ENCODE data around the gene RASSF7. TPM values are rescaled to one million over a fixed set of nuclear protein-coding genes. Genes with fewer than 3 reads are reported as not detected.

RASSF7 gene
- total and polyA plus RNA-seq, 2 donors from 2014 or later = 106 to 108 TPM

GRCh38 chr11:532527-532985 is 28.2 kb upstream of the RASSF7 start:
- Histone ChIP-seq H3K9me3 (ENCODE audit: control insufficient read depth in 2 of 3, insufficient read depth in 1 of 3, low read length in 3 of 3) (no peaks in the 10 kb centered on the region), H3K9ac (ENCODE audit: low read length in 3 of 3) (no peak overlapping the region), H3K27me3 (ENCODE audit: control insufficient read depth, insufficient read depth, low read length) (no peaks in the 10 kb centered on the region), H3K27ac (ENCODE audit: low read depth in 2 of 2, low read length in 2 of 2) (no peak overlapping the region), H3K36me3 (ENCODE audit: control insufficient read depth in 2 of 3, insufficient read depth in 3 of 3, low read length in 3 of 3) (no peaks in the 10 kb centered on the region), H3K4me1 (ENCODE audit: control insufficient read depth in 2 of 3, insufficient read depth in 2 of 3, low read depth in 1 of 3, low read length in 3 of 3) (peaks cover 0 to 19% (median 4%) of the 10 kb centered on the region in 3 donors), H3K4me3 (ENCODE audit: low read length in 3 of 3) (no peak overlapping the region)
- DNase-seq (peak in 1 of 5 donors; percentile 45), FAIRE-seq (no peak)
- intact Hi-C loops (cut with DNase I) = no loop called here
- no peak for TF ChIP-seq CTCF (IDR thresholded peaks at IDR 0.05; ENCODE audit: borderline replicate concordance, extremely low read depth, insufficient read depth)

GRCh38 chr11:532986-533585 is 27.7 kb upstream of the RASSF7 start:
- no peaks in the 10 kb centered on the region for H3K27me3 ChIP-seq (ENCODE audit: control insufficient read depth, insufficient read depth, low read length)
- H3K9me3 ChIP-seq (ENCODE audit: control insufficient read depth in 2 of 3, insufficient read depth in 1 of 3, low read length in 3 of 3) = no peaks in the 10 kb centered on the region
- peaks cover 0 to 23% (median 4%) of the 10 kb centered on the region in 3 donors for H3K4me1 ChIP-seq (ENCODE audit: control insufficient read depth in 2 of 3, insufficient read depth in 2 of 3, low read depth in 1 of 3, low read length in 3 of 3)
- FAIRE-seq (no peak), DNase-seq (peak in 2 of 5 donors; percentile 56 to 79)
- H3K36me3 ChIP-seq (ENCODE audit: control insufficient read depth in 2 of 3, insufficient read depth in 3 of 3, low read length in 3 of 3) = no peaks in the 10 kb centered on the region
- no peak for TF ChIP-seq CTCF (IDR thresholded peaks at IDR 0.05; ENCODE audit: borderline replicate concordance, extremely low read depth, insufficient read depth)
- H3K4me3 ChIP-seq (ENCODE audit: low read length in 3 of 3) = no peak overlapping the region
- intact Hi-C loops (cut with DNase I) = no loop called here
- no peak overlapping the region for H3K27ac ChIP-seq (ENCODE audit: low read depth in 2 of 2, low read length in 2 of 2)
- H3K9ac ChIP-seq (ENCODE audit: low read length in 3 of 3) = no peak overlapping the region

GRCh38 chr11:533586-534395 is 27.0 kb upstream of the RASSF7 start:
- no peak overlapping the region for H3K27ac ChIP-seq (ENCODE audit: low read depth in 2 of 2, low read length in 2 of 2)
- peak in 1 of 5 donors; percentile 54 for DNase-seq
- no peaks in the 10 kb centered on the region for H3K27me3 ChIP-seq (ENCODE audit: control insufficient read depth, insufficient read depth, low read length)
- H3K9me3 ChIP-seq (ENCODE audit: control insufficient read depth in 2 of 3, insufficient read depth in 1 of 3, low read length in 3 of 3) = no peaks in the 10 kb centered on the region
- H3K4me1 ChIP-seq (ENCODE audit: control insufficient read depth in 2 of 3, insufficient read depth in 2 of 3, low read depth in 1 of 3, low read length in 3 of 3) = peaks cover 0 to 23% (median 4%) of the 10 kb centered on the region in 3 donors
- peak overlapping the region in 1 of 3 donors; percentile 24 for H3K9ac ChIP-seq (ENCODE audit: low read length in 3 of 3)
- FAIRE-seq = no peak
- peak overlapping the region in 1 of 3 donors; percentile 67 for H3K4me3 ChIP-seq (ENCODE audit: low read length in 3 of 3)
- intact Hi-C loops (cut with DNase I) = no loop called here
- no peaks in the 10 kb centered on the region for H3K36me3 ChIP-seq (ENCODE audit: control insufficient read depth in 2 of 3, insufficient read depth in 3 of 3, low read length in 3 of 3)
- no peak for TF ChIP-seq CTCF (IDR thresholded peaks at IDR 0.05; ENCODE audit: borderline replicate concordance, extremely low read depth, insufficient read depth)
